Activated T-cell treated with anti-CD3 and anti-CD28 coated beads, Interleukin-2, amount 50 U/mL, for 4 hours (primary cell): ENCODE data around the gene HOXA6. TPM values are rescaled to one million over a fixed set of nuclear protein-coding genes. Genes with fewer than 3 reads are reported as not detected.

ENCODE experiments used
- ATAC-seq, 2 donors: fragments of 200-7000 bp; cut with Tn5 transposase; one replicate each; pipeline ENCODE4 v1.10.0; 2021
- DNase-seq: peaks from one replicate; pipeline ENCODE4 v3.0.0-alpha.2; 2020
- H3K27me3 Mint-ChIP-seq: one replicate; pipeline ENCODE4 v1.8.0; 2021; ENCODE audit warnings: low read depth, mixed read lengths
- H3K36me3 Mint-ChIP-seq: one replicate; pipeline ENCODE4 v1.8.0; 2022; ENCODE audit warnings: mixed read lengths; ENCODE audit not compliant: insufficient read depth
- H3K4me1 Mint-ChIP-seq: one replicate; pipeline ENCODE4 v1.8.0; 2021; ENCODE audit warnings: low read depth, mixed read lengths
- H3K4me3 Mint-ChIP-seq: one replicate; pipeline ENCODE4 v1.8.0; 2021; ENCODE audit warnings: mild to moderate bottlenecking, moderate library complexity, mixed read lengths
- H3K9me3 Mint-ChIP-seq: one replicate; pipeline ENCODE4 v1.8.0; 2021; ENCODE audit warnings: mixed read lengths
- total RNA-seq, 3 donors: library from RNA; stranded (reverse); gene quantifications; one replicate each; pipeline ENCODE4 v1.2.1, GENCODE V29; 2021

The HOXA6 gene
- total RNA-seq, 3 donors from 2014 or later: not detected

DNA sequence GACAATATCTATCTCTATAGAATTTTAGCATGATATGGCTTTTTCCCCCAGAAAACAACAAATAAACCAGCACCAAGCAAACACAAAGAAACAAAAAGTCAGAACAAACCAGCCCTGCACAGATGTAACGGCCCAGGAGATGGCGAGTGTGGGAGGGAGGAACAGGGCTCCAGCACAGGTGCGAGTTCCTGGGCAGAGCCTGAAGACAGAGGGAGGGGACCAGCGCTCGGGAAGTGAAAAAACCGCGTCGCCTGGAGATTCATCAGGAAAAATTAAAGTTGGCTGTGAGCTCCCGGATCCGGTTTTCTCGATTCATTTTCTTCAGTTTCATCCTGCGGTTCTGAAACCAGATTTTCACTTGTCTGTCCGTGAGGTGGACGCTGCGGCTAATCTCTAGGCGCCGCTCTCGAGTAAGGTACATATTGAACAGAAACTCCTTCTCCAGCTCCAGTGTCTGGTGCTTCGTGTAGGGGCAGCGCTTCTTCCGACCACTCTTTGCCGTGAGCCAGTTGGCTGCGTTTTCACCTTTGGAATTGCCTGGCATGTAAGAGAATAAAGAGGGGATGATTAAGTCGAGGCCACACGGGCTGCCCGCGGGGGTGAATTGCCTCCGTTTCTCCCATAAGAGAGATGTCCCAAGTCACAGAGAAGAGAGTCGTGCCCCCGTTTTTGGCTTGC, 24.2 kb upstream of the HOXA6 start:
- Mint-ChIP-seq H3K4me1 (peaks cover 27% of the 10 kb centered on the region), H3K4me3 (peak overlapping the region; percentile 64), H3K27me3 (peaks cover 76% of the 10 kb centered on the region), H3K9me3 (no peaks in the 10 kb centered on the region), H3K36me3 (no peaks in the 10 kb centered on the region)
- no peak for DNase-seq
- ATAC-seq: no peak

GRCh38 chr7:27171325-27171636, 23.7 kb upstream of the HOXA6 start:
- peaks cover 28% of the 10 kb centered on the region for H3K4me1 Mint-ChIP-seq
- no peak overlapping the region for H3K4me3 Mint-ChIP-seq
- no peaks in the 10 kb centered on the region for H3K36me3 Mint-ChIP-seq
- H3K9me3 Mint-ChIP-seq: no peaks in the 10 kb centered on the region
- no peak for ATAC-seq
- H3K27me3 Mint-ChIP-seq: peaks cover 76% of the 10 kb centered on the region
- DNase-seq: no peak

DNA sequence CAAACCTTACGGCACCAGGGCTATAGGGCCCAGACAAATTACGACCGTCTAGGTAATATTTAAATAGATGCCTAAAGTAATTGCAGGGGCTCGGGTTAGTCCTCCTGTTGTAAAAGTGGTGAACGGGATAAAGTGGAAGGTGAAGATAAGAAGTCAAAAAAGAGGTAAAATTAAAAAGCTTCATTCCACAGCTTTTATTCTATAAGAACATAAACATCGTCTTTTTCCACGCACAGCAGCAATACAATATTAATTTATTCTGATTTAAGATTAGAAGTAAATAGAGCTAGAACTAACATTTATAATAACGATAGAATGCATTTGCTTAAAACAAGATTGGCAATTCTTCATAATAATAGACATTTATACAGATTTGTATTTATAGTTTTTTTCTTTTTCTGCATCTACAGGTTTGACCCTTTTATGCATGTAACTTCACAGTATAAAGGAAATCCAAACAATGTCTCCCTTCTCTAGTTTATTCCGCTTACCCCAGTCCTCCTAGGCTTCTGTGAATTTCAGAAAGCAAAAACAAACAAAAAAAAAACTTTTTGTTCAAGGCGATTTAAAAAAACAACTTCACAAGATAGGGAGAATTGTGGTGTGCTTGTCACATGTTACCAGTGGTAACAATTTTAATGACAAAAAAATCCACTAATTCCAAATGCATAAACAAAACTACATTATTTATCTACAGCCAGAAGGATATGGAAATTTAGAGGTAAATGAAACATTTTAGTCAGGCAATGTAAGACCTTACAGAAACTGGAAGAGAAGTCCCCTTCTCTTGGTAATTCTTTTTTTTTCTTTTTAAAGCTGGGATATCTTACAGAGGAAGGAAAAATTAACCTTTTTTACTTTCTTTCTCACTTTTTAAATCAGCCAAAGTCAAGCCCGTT, 23.1 kb upstream of the HOXA6 start:
- no peaks in the 10 kb centered on the region for H3K9me3 Mint-ChIP-seq
- peaks cover 74% of the 10 kb centered on the region for H3K27me3 Mint-ChIP-seq
- no peak overlapping the region for H3K4me3 Mint-ChIP-seq

DNA sequence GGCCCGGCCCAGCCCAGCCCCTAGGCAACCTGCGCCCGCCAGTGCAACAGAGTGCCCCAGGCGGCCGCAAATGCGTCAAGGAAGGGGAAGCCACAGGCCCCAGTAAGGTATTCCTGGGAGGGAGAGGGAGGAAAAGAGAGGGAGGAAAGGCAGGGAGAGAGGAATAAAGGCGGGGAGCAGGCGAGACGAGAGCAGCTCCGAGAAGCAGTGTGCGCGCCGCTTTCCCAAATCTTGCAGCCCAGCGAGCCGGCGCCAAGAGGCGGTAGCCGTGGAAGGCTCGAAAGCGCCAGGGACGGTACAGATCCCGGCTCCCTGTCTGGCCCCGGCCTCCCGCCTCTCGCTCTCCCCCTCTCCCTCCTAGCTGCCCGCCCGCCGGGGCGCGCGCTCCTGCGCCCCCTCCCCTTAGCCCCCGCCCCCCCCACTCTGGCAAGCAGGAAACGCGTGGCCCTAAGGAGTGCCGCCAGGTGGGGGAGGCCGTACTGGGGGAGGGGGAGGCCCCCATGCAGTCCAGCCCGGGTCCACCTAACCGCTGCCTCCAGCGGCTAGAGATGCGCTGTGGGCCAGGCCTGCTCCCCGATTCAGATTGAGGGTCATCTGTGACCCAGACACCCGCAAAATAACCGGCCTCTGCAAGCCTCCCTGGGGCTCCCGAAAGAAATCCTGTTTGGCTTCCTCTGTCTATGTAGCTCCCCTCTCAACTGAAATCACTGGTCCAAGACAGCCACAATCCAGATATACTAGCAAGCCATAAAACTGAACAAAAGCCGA, 22.3 kb upstream of the HOXA6 start:
- Mint-ChIP-seq H3K36me3 (no peaks in the 10 kb centered on the region), H3K4me1 (peaks cover 31% of the 10 kb centered on the region), H3K4me3 (no peak overlapping the region), H3K27me3 (peaks cover 71% of the 10 kb centered on the region), H3K9me3 (no peaks in the 10 kb centered on the region)
- DNase-seq (no peak), ATAC-seq (no peak)

More for the DNA sequence above, 23.1 kb upstream of the HOXA6 start:
- DNase-seq (no peak), ATAC-seq (no peak)
- Mint-ChIP-seq H3K4me1 (peaks cover 31% of the 10 kb centered on the region), H3K36me3 (no peaks in the 10 kb centered on the region)

GRCh38 chr7:27168265-27168947, 20.8 kb upstream of the HOXA6 start:
- H3K9me3 Mint-ChIP-seq: no peaks in the 10 kb centered on the region
- peak overlapping the region; percentile 34 for H3K4me3 Mint-ChIP-seq
- peaks cover 79% of the 10 kb centered on the region for H3K27me3 Mint-ChIP-seq
- no peaks in the 10 kb centered on the region for H3K36me3 Mint-ChIP-seq
- ATAC-seq (no peak), DNase-seq (no peak)
- peaks cover 34% of the 10 kb centered on the region for H3K4me1 Mint-ChIP-seq

GRCh38 chr7:27167916-27168264, 20.3 kb upstream of the HOXA6 start:
- no peaks in the 10 kb centered on the region for H3K9me3 Mint-ChIP-seq
- ATAC-seq (no peak), DNase-seq (no peak)
- peaks cover 81% of the 10 kb centered on the region for H3K27me3 Mint-ChIP-seq
- H3K36me3 Mint-ChIP-seq: no peaks in the 10 kb centered on the region
- peaks cover 34% of the 10 kb centered on the region for H3K4me1 Mint-ChIP-seq
- H3K4me3 Mint-ChIP-seq: no peak overlapping the region

- DNase-seq: no peak
- no peak for ATAC-seq
- Mint-ChIP-seq H3K9me3 (no peaks in the 10 kb centered on the region), H3K36me3 (no peaks in the 10 kb centered on the region), H3K27me3 (peaks cover 81% of the 10 kb centered on the region), H3K4me3 (peak overlapping the region; percentile 35), H3K4me1 (peaks cover 27% of the 10 kb centered on the region)
Observed at GRCh38 chr7:27166531-27167505, 19.2 kb upstream of the HOXA6 start.

GRCh38 chr7:27165996-27166530, 18.5 kb upstream of the HOXA6 start:
- Mint-ChIP-seq H3K36me3 (no peaks in the 10 kb centered on the region), H3K4me1 (peaks cover 27% of the 10 kb centered on the region), H3K9me3 (no peaks in the 10 kb centered on the region), H3K27me3 (peaks cover 77% of the 10 kb centered on the region), H3K4me3 (peak overlapping the region; percentile 53)
- DNase-seq: no peak
- no peak for ATAC-seq

GRCh38 chr7:27165089-27165995, 17.8 kb upstream of the HOXA6 start, which contains the start of gene HOXA9:
Gene HOXA9, minus strand, starts transcription at chr7:27165537. Its CDS starts 80 bp downstream, at chr7:27165457.
- peaks cover 74% of the 10 kb centered on the region for H3K27me3 Mint-ChIP-seq
- ATAC-seq: no peak
- H3K36me3 Mint-ChIP-seq: no peaks in the 10 kb centered on the region
- no peaks in the 10 kb centered on the region for H3K9me3 Mint-ChIP-seq
- peaks cover 28% of the 10 kb centered on the region for H3K4me1 Mint-ChIP-seq
- DNase-seq: no peak
- peak within 1 kb of the TSS; percentile 53 for H3K4me3 Mint-ChIP-seq

DNA sequence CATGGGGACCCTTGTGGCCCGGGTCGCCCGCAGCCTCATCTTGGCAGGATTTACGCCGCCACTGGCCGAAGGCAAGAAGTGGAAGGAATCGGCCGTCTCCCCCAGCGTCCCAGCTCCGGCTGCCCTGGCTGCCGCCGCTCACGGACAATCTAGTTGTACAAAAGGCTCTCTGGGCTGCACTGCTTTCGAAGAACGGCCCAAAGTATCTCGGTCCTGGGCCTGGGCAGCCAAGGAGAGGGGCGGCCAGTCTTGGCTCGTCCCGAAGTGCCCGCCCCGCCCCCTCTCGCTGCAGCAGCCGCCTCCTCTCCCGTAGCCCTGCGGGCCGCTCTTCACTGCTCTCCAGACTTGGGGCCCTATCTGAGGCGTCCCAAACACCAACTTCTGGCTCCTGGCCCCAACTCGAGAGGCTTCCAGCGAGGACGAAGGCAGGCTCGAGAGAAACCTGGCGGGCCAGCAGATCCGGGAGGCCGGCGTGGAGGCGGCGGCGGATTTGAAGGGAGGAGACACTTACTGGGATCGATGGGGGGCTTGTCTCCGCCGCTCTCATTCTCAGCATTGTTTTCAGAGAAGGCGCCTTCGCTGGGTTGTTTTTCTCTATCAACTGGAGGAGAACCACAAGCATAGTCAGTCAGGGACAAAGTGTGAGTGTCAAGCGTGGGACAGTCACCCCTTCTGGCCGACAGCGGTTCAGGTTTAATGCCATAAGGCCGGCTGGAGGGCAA, 17.0 kb upstream of the HOXA6 start:
- Mint-ChIP-seq H3K9me3 (no peaks in the 10 kb centered on the region), H3K4me3 (no peak overlapping the region), H3K4me1 (peaks cover 25% of the 10 kb centered on the region), H3K27me3 (peaks cover 75% of the 10 kb centered on the region), H3K36me3 (no peaks in the 10 kb centered on the region)
- no peak for DNase-seq
- no peak for ATAC-seq

DNA sequence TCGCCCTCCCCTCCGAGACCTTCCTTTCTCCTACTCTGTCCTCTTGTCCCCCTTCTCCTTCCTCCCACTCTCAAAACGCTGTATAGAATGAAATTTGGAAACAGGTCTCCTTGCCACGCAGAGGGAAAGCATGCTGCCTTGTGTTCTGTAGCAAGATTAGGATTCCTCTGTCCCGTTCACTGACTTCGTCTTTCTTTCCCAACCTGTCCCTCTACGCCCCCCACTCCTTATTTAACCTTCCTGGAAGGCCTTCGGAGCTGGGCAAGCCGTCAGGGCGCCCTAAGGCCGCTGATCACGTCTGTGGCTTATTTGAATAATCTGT, 16.4 kb upstream of the HOXA6 start:
- no peaks in the 10 kb centered on the region for H3K9me3 Mint-ChIP-seq

More for the DNA sequence above, 16.4 kb upstream of the HOXA6 start:
- H3K36me3 Mint-ChIP-seq: no peaks in the 10 kb centered on the region
- ATAC-seq: no peak
- peaks cover 79% of the 10 kb centered on the region for H3K27me3 Mint-ChIP-seq
- no peak overlapping the region for H3K4me3 Mint-ChIP-seq
- H3K4me1 Mint-ChIP-seq: peaks cover 24% of the 10 kb centered on the region
- no peak for DNase-seq
